Liver (tissue), 9 donors: ENCODE data around the gene MC2R. TPM values are rescaled to one million over a fixed set of nuclear protein-coding genes. Genes with fewer than 3 reads are reported as not detected.

ENCODE experiments used
- DNase-seq: peaks from one replicate; pipeline ENCODE4 v3.0.0-alpha.2; 2017; ENCODE audit warnings: low spot score
- H3K27ac ChIP-seq, 2 donors: one replicate each; pipeline ENCODE4 v1.7.0; 2013; ENCODE audit warnings: inconsistent platforms in 2 of 2, low read length in 2 of 2, control low read depth in 1 of 2, low read depth in 1 of 2, mild to moderate bottlenecking in 1 of 2
- H3K27me3 ChIP-seq, 4 donors: one replicate each; pipeline versions ENCODE4 v1.6.1 to v1.7.0; 2013; ENCODE audit warnings: low read length in 3 of 4, inconsistent platforms in 1 of 4, mild to moderate bottlenecking in 1 of 4, moderate library complexity in 1 of 4; ENCODE audit not compliant: control insufficient read depth in 4 of 4, insufficient read depth in 4 of 4
- H3K36me3 ChIP-seq, 4 donors: one replicate each; pipeline versions ENCODE4 v1.6.1 to v1.7.0; 2013; ENCODE audit warnings: low read length in 3 of 4, mild to moderate bottlenecking in 3 of 4, low read depth in 1 of 4, moderate library complexity in 1 of 4; ENCODE audit not compliant: control insufficient read depth in 4 of 4, insufficient read depth in 3 of 4
- H3K4me1 ChIP-seq, 4 donors: one replicate each; pipeline versions ENCODE4 v1.6.1 to v1.7.0; 2013; ENCODE audit warnings: low read length in 3 of 4, mild to moderate bottlenecking in 3 of 4, moderate library complexity in 1 of 4; ENCODE audit not compliant: control insufficient read depth in 4 of 4, insufficient read depth in 4 of 4
- H3K4me3 ChIP-seq, 3 donors: one replicate each; pipeline versions ENCODE4 v1.6.1 to v1.7.0; 2013; ENCODE audit warnings: low read length in 3 of 3, control low read depth in 1 of 3, low read depth in 1 of 3, mild to moderate bottlenecking in 1 of 3
- H3K9ac ChIP-seq, 2 donors: one replicate each; pipeline ENCODE4 v1.7.0; 2013; ENCODE audit warnings: low read length in 2 of 2, mild to moderate bottlenecking in 2 of 2, moderate library complexity in 2 of 2, control low read depth in 1 of 2, low read depth in 1 of 2
- H3K9me3 ChIP-seq, 4 donors: one replicate each; pipeline versions ENCODE4 v1.6.1 to v1.7.0; 2013; ENCODE audit warnings: low read length in 3 of 4; ENCODE audit not compliant: control insufficient read depth in 4 of 4
- EGR1 ChIP-seq, 2 donors: IDR thresholded peaks; 2 replicates each; pipeline ENCODE4 v1.6.1; 2016 to 2018; ENCODE audit warnings: antibody characterized with exemption in 2 of 2, low read depth in 2 of 2
- FOXA1 ChIP-seq: IDR thresholded peaks from 2 replicates; pipeline ENCODE4 v1.6.1; 2016; ENCODE audit warnings: antibody characterized with exemption
- FOXA2 ChIP-seq: IDR thresholded peaks from 2 replicates; pipeline ENCODE4 v1.6.1; 2016; ENCODE audit warnings: antibody characterized with exemption
- GABPA ChIP-seq, 2 donors: IDR thresholded peaks in 1 of 2; conservative IDR thresholded peaks in 1 of 2; 2 replicates each; pipeline ENCODE4 v1.6.1; 2016; ENCODE audit warnings: antibody characterized with exemption in 2 of 2, mild to moderate bottlenecking in 1 of 2, moderate library complexity in 1 of 2
- HNF4A ChIP-seq, 2 donors: conservative IDR thresholded peaks; 2 replicates each; pipeline ENCODE4 v1.6.1; 2016; ENCODE audit warnings: antibody characterized with exemption in 2 of 2, mild to moderate bottlenecking in 2 of 2
- HNF4G ChIP-seq: IDR thresholded peaks from 2 replicates; pipeline ENCODE4 v1.6.1; 2016; ENCODE audit warnings: antibody characterized with exemption
- JUND ChIP-seq, 2 donors: IDR thresholded peaks; 2 replicates each; pipeline ENCODE4 v1.6.1; 2016; ENCODE audit warnings: antibody characterized with exemption in 2 of 2
- NR2F2 ChIP-seq: IDR thresholded peaks from 2 replicates; pipeline ENCODE4 v1.6.1; 2016; ENCODE audit warnings: antibody characterized with exemption
- RAD21 ChIP-seq, 2 donors: IDR thresholded peaks; 2 replicates each; pipeline ENCODE4 v1.6.1; 2016; ENCODE audit warnings: antibody characterized with exemption in 2 of 2, mild to moderate bottlenecking in 2 of 2
- RXRA ChIP-seq, 2 donors: IDR thresholded peaks; 2 replicates each; pipeline ENCODE4 v1.6.1; 2017 to 2018; ENCODE audit warnings: antibody characterized with exemption in 2 of 2, mild to moderate bottlenecking in 1 of 2
- SP1 ChIP-seq: IDR thresholded peaks from 2 replicates; pipeline ENCODE4 v1.6.1; 2018; ENCODE audit warnings: antibody characterized with exemption, mild to moderate bottlenecking
- TAF1 ChIP-seq: conservative IDR thresholded peaks from 2 replicates; pipeline ENCODE4 v1.6.1; 2016; ENCODE audit warnings: antibody characterized with exemption, mild to moderate bottlenecking
- YY1 ChIP-seq: IDR thresholded peaks from 2 replicates; pipeline ENCODE4 v1.6.1; 2016; ENCODE audit warnings: antibody characterized with exemption, mild to moderate bottlenecking
- WGBS: extraction: QIAGEN DNeasy Blood & Tissue Kit; methylation state at CpG from one replicate; pipeline ENCODE4 v1.1.7; 2013; 5-methylcytosine and 5-hydroxymethylcytosine counted together
- polyA plus RNA-seq, 2 donors: library from polyadenylated mRNA; stranded (reverse) in 1 of 2; unstranded in 1 of 2; fragments of 200-250 nt in 1 of 2; fragments of >200 nt in 1 of 2; fragmentation: Nextera tagmentation in 1 of 2; extraction: Ambion mirVana in 1 of 2; gene quantifications; one replicate each; pipeline versions ENCODE4 v1.2.1 to v1.2.3, GENCODE V29; 2013 to 2015
- total RNA-seq, 2 donors: library from RNA; depleted of rRNA; stranded (reverse); fragments of >200 nt; gene quantifications; one replicate each; pipeline ENCODE4 v1.2.3, GENCODE V29; 2014
- TF ChIP-seq, protein P1 (sequence below): fragments of 150-350 bp; IDR thresholded peaks from 2 replicates; pipeline ENCODE4 v1.5.1; 2017; ENCODE audit warnings: improper control_type of control experiment, low read depth, low read length; ENCODE audit not compliant: missing input control
- TF ChIP-seq, protein P2 (sequence below): IDR thresholded peaks from 2 replicates; pipeline ENCODE4 v1.6.1; 2016; ENCODE audit warnings: antibody characterized with exemption
- TF ChIP-seq, protein P3 (sequence below): IDR thresholded peaks from 2 replicates; pipeline ENCODE4 v1.6.1; 2016; ENCODE audit warnings: antibody characterized with exemption
- donor health status: healthy.
- donor health status: healthy.
- donor health status: healthy.
- donor health status: healthy.
- donor health status: healthy.

The MC2R gene
- total and polyA plus RNA-seq, 4 donors: not detected

DNA sequence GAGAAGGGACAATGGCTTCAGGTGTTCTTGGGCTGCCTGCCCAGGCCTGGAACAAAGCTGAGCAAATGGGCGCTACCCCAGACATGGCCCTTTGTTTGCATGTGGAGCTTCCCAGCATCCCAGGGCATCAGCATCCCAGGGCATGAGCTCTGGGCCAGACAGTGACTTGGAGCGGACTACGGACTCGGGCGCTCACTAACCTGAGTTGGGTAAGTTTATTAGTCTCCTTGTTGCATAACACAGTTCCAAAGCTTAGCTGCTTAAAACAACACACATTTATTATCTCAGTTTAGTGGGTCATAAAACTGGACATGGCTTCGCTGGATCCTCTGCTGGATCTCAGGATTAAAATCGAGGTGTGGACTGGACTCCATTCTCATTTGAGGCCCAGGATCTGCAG is 35.8 kb downstream of the MC2R start:
- Histone ChIP-seq H3K27me3 (peaks cover 0 to 3% (median under 1%) of the 10 kb centered on the region in 4 donors), H3K9ac (no peak overlapping the region), H3K27ac (no peak overlapping the region), H3K4me1 (no peaks in the 10 kb centered on the region), H3K4me3 (no peak overlapping the region), H3K9me3 (no peaks in the 10 kb centered on the region), H3K36me3 (no peaks in the 10 kb centered on the region)
- whole genome bisulfite sequencing: 67% methylated on average over 7 of the region's 7 CpGs
- no peak for DNase-seq
- TF ChIP-seq, protein P1, sequence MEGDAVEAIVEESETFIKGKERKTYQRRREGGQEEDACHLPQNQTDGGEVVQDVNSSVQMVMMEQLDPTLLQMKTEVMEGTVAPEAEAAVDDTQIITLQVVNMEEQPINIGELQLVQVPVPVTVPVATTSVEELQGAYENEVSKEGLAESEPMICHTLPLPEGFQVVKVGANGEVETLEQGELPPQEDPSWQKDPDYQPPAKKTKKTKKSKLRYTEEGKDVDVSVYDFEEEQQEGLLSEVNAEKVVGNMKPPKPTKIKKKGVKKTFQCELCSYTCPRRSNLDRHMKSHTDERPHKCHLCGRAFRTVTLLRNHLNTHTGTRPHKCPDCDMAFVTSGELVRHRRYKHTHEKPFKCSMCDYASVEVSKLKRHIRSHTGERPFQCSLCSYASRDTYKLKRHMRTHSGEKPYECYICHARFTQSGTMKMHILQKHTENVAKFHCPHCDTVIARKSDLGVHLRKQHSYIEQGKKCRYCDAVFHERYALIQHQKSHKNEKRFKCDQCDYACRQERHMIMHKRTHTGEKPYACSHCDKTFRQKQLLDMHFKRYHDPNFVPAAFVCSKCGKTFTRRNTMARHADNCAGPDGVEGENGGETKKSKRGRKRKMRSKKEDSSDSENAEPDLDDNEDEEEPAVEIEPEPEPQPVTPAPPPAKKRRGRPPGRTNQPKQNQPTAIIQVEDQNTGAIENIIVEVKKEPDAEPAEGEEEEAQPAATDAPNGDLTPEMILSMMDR: no peak
- no peak for TF ChIP-seq SP1
- TF ChIP-seq, protein P2, sequence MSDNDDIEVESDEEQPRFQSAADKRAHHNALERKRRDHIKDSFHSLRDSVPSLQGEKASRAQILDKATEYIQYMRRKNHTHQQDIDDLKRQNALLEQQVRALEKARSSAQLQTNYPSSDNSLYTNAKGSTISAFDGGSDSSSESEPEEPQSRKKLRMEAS: no peak
- no peak for TF ChIP-seq FOXA2
- TF ChIP-seq HNF4A (conservative IDR thresholded peaks at IDR 0.05): peak in 1 of 2 donors; percentile 8
- no peak for TF ChIP-seq NR2F2
- no peak for TF ChIP-seq GABPA (IDR thresholded peaks at IDR 0.05 in 1 of 2, conservative IDR thresholded peaks at IDR 0.05 in 1 of 2)

DNA sequence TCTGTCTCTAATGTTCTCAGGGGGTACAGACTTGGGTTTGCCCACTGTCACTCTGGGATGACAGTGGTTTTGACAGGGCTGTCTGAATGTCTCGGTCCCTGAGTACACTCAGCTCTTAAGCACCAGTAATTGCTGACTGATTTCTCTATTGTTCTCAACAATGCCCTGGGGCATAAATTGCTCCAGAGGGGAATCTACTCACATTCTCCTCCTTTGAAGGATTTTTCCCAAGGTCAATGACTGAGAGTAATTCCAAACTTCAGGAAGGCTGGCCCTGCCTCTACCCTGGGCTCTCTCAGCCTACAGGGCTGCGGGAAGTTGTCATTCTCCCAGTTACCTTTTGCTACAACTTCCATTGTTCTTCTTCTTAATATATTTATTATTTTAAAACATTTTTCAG is 36.5 kb downstream of the MC2R start:
- H3K27ac ChIP-seq: no peak overlapping the region
- peaks cover 0 to 3% (median 0%) of the 10 kb centered on the region in 4 donors for H3K27me3 ChIP-seq
- no peaks in the 10 kb centered on the region for H3K9me3 ChIP-seq
- H3K4me3 ChIP-seq: no peak overlapping the region
- no peak overlapping the region for H3K9ac ChIP-seq
- WGBS: 77% methylated on average over 2 of the region's 2 CpGs
- no peaks in the 10 kb centered on the region for H3K36me3 ChIP-seq
- DNase-seq: no peak
- no peaks in the 10 kb centered on the region for H3K4me1 ChIP-seq
- TF ChIP-seq EGR1 (IDR thresholded peaks at IDR 0.05; ENCODE audit: low read depth in 2 of 2) (no peak), HNF4A (conservative IDR thresholded peaks at IDR 0.05) (no peak), JUND (IDR thresholded peaks at IDR 0.05) (no peak), FOXA1 (no peak), RAD21 (IDR thresholded peaks at IDR 0.05) (no peak), HNF4G (no peak), NR2F2 (no peak), FOXA2 (no peak), TAF1 (no peak), RXRA (IDR thresholded peaks at IDR 0.05) (no peak), YY1 (no peak), GABPA (IDR thresholded peaks at IDR 0.05 in 1 of 2, conservative IDR thresholded peaks at IDR 0.05 in 1 of 2) (no peak)
- TF ChIP-seq, protein P3, sequence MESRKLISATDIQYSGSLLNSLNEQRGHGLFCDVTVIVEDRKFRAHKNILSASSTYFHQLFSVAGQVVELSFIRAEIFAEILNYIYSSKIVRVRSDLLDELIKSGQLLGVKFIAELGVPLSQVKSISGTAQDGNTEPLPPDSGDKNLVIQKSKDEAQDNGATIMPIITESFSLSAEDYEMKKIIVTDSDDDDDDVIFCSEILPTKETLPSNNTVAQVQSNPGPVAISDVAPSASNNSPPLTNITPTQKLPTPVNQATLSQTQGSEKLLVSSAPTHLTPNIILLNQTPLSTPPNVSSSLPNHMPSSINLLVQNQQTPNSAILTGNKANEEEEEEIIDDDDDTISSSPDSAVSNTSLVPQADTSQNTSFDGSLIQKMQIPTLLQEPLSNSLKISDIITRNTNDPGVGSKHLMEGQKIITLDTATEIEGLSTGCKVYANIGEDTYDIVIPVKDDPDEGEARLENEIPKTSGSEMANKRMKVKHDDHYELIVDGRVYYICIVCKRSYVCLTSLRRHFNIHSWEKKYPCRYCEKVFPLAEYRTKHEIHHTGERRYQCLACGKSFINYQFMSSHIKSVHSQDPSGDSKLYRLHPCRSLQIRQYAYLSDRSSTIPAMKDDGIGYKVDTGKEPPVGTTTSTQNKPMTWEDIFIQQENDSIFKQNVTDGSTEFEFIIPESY: no peak
- TF ChIP-seq, protein P2: no peak
- TF ChIP-seq, protein P1: no peak
